ENCODE data around the gene SPACA6.

DNA sequence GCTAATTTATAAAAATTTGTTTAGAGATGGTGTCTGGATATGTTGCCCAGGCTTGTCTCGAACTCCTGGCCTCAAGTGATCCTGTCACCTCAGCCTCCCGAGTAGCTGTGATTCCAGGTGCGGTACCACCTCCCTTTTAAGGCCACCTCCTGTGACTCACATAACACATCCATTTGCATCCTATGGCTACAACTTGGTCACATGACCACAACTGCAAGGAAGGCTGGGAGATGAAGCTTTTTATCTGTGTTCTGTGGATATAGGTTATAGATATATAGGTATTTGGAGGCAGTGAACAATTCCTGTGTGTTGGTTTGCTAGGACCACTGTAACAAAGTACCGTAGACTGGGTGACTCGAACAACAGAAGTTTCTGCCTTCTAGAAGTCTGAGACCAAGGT lies 6.0 kb downstream of the SPACA6 start:
- TF ChIP-seq EZH2phosphoT487 (IDR thresholded peaks at IDR 0.05; ENCODE audit: borderline replicate concordance, low read depth, low read length) = no peak
- TF ChIP-seq, protein P1, sequence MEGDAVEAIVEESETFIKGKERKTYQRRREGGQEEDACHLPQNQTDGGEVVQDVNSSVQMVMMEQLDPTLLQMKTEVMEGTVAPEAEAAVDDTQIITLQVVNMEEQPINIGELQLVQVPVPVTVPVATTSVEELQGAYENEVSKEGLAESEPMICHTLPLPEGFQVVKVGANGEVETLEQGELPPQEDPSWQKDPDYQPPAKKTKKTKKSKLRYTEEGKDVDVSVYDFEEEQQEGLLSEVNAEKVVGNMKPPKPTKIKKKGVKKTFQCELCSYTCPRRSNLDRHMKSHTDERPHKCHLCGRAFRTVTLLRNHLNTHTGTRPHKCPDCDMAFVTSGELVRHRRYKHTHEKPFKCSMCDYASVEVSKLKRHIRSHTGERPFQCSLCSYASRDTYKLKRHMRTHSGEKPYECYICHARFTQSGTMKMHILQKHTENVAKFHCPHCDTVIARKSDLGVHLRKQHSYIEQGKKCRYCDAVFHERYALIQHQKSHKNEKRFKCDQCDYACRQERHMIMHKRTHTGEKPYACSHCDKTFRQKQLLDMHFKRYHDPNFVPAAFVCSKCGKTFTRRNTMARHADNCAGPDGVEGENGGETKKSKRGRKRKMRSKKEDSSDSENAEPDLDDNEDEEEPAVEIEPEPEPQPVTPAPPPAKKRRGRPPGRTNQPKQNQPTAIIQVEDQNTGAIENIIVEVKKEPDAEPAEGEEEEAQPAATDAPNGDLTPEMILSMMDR (conservative IDR thresholded peaks at IDR 0.05; ENCODE audit: low read length) = no peak

Measured in OCI-LY7 (cell line).